Endothelial cell of umbilical vein (primary cell): ENCODE results near the gene ARHGDIA.

Source experiments
- EZH2 ChIP-seq: IDR thresholded peaks from 2 replicates; pipeline ENCODE4 v1.6.1; 2012; ENCODE audit warnings: borderline replicate concordance, low read depth, mild to moderate bottlenecking, moderate library complexity, low read length, inconsistent platforms; ENCODE audit not compliant: severe bottlenecking
- JUN ChIP-seq: IDR thresholded peaks from 2 replicates; pipeline ENCODE4 v1.6.1; 2011; ENCODE audit warnings: borderline replicate concordance, low read depth; ENCODE audit not compliant: insufficient read length, insufficient read depth
- POLR2A ChIP-seq: IDR thresholded peaks from 2 replicates; pipeline ENCODE4 v1.6.1; 2012; ENCODE audit warnings: low read depth, mild to moderate bottlenecking, control low read depth, low read length
- POLR2AphosphoS5 ChIP-seq: IDR thresholded peaks from 2 replicates; pipeline ENCODE4 v1.6.1; 2012; ENCODE audit warnings: low read depth, mild to moderate bottlenecking, control low read depth, low read length, moderate library complexity; ENCODE audit not compliant: insufficient read depth
- TF ChIP-seq, protein P1 (sequence below), 2 donors: IDR thresholded peaks; 1 replicate in 1 of 2; 2 replicates in 1 of 2; pipeline ENCODE4 v1.5.1; 2011; ENCODE audit warnings: low read length in 2 of 2, mild to moderate bottlenecking in 2 of 2, moderate library complexity in 2 of 2, control low read depth in 1 of 2, inconsistent platforms in 1 of 2, low read depth in 1 of 2; ENCODE audit not compliant: insufficient read depth in 1 of 2; ENCODE audit errors: extremely low read depth in 1 of 2
- TF ChIP-seq, protein P2 (sequence below): IDR thresholded peaks from 2 replicates; pipeline ENCODE4 v1.6.1; 2011; ENCODE audit not compliant: insufficient read depth, insufficient read length

DNA sequence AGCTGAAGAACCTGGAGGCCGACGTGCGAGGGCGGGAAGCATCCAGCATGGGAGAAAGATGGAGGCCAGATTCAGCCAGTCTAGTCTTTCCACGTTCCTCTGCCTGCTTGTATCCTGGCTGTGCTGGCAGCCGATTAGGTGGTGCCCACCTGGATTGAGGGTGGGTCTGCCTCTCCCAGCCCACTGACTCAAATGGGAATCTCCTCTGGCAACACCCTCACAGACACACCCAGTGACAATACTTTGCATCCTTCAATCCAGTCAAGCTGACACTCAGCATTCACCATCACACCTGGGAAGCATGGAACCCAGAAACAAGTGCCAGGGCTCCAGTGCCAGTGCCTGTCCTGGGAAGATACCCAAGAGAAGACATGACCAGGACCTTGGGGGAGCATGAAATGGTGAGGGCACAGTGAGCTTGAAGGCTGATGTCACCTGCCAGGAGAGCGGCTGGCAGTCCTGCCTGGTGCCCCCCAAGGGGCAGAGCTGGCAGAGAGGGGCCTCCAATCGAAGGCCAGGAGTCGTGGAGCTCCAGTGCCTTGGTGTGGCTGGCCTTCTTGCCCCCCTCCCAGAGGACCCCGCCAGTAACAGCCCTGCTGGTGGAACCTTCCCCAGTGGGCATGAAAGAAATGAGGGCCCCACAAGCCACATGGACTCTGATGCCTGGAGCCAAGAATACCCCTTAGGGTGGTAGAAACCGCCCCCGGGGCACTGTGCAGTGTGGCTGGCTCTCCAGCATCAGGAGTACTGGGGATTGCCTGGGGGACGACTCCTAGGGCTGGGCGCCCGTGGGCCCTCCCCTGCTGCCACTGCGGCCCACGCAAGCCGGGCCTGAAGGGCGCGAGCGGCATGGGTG, 30.3 kb upstream of the ARHGDIA start:
- TF ChIP-seq, protein P1, sequence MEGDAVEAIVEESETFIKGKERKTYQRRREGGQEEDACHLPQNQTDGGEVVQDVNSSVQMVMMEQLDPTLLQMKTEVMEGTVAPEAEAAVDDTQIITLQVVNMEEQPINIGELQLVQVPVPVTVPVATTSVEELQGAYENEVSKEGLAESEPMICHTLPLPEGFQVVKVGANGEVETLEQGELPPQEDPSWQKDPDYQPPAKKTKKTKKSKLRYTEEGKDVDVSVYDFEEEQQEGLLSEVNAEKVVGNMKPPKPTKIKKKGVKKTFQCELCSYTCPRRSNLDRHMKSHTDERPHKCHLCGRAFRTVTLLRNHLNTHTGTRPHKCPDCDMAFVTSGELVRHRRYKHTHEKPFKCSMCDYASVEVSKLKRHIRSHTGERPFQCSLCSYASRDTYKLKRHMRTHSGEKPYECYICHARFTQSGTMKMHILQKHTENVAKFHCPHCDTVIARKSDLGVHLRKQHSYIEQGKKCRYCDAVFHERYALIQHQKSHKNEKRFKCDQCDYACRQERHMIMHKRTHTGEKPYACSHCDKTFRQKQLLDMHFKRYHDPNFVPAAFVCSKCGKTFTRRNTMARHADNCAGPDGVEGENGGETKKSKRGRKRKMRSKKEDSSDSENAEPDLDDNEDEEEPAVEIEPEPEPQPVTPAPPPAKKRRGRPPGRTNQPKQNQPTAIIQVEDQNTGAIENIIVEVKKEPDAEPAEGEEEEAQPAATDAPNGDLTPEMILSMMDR (IDR thresholded peaks at IDR 0.05; ENCODE audit: extremely low read depth in 1 of 2, insufficient read depth in 1 of 2, low read depth in 1 of 2, low read length in 2 of 2): no peak
- TF ChIP-seq POLR2AphosphoS5 (no peak), POLR2A (no peak), EZH2 (no peak), JUN (no peak)
- TF ChIP-seq, protein P2, sequence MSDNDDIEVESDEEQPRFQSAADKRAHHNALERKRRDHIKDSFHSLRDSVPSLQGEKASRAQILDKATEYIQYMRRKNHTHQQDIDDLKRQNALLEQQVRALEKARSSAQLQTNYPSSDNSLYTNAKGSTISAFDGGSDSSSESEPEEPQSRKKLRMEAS: no peak
